GM12878 (cell line): ENCODE measurements around the gene ICAM2.

Source experiments
- CTCF ChIP-seq, 3 experiments: IDR thresholded peaks in 2 of 3; conservative IDR thresholded peaks in 1 of 3; 2 replicates each; pipeline ENCODE4 v1.5.1; 2011; ENCODE audit warnings: low read depth in 3 of 3, low read length in 3 of 3, mild to moderate bottlenecking in 3 of 3, control low read depth in 2 of 3, moderate library complexity in 2 of 3, inconsistent platforms in 1 of 3, mixed read lengths in 1 of 3; ENCODE audit not compliant: control insufficient read depth in 2 of 3, insufficient read depth in 1 of 3; ENCODE audit errors: extremely low read depth in 1 of 3
- EZH2 ChIP-seq: IDR thresholded peaks from 2 replicates; pipeline ENCODE4 v1.6.1; 2012; ENCODE audit warnings: low read depth, mild to moderate bottlenecking, control low read depth, inconsistent platforms, low read length, borderline replicate concordance; ENCODE audit not compliant: control insufficient read depth
- HSF1 ChIP-seq: fragments of 150-350 bp; IDR thresholded peaks from 2 replicates; pipeline ENCODE4 v1.6.1; 2014; ENCODE audit warnings: mild to moderate bottlenecking, low read depth, low read length
- MYC ChIP-seq: IDR thresholded peaks from 2 replicates; pipeline ENCODE4 v1.6.1; 2011; ENCODE audit warnings: mild to moderate bottlenecking, low read length, moderate library complexity, inconsistent platforms; ENCODE audit not compliant: insufficient read depth, insufficient replicate concordance, insufficient read length, severe bottlenecking
- NFYB ChIP-seq: IDR thresholded peaks from 2 replicates; pipeline ENCODE4 v1.6.1; 2011; ENCODE audit warnings: low read depth, mild to moderate bottlenecking, low read length, improper control_type of control experiment, moderate library complexity; ENCODE audit not compliant: insufficient read depth
- NRF1 ChIP-seq: conservative IDR thresholded peaks from 2 replicates; pipeline ENCODE4 v1.6.1; 2011; ENCODE audit warnings: mild to moderate bottlenecking, low read depth, low read length, improper control_type of control experiment
- RAD21 ChIP-seq: IDR thresholded peaks from 2 replicates; pipeline ENCODE4 v1.6.1; 2011; ENCODE audit warnings: mild to moderate bottlenecking, low read depth, low read length, moderate library complexity; ENCODE audit not compliant: insufficient read depth
- TF ChIP-seq, protein P1 (sequence below): IDR thresholded peaks from 2 replicates; pipeline ENCODE4 v1.6.1; 2011; ENCODE audit warnings: low read depth, mild to moderate bottlenecking, low read length, moderate library complexity, borderline replicate concordance; ENCODE audit errors: extremely low read depth

- TF ChIP-seq NFYB = no peak
- TF ChIP-seq, protein P1, sequence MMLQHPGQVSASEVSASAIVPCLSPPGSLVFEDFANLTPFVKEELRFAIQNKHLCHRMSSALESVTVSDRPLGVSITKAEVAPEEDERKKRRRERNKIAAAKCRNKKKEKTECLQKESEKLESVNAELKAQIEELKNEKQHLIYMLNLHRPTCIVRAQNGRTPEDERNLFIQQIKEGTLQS = no peak
- TF ChIP-seq MYC = no peak
- no peak for TF ChIP-seq EZH2
- TF ChIP-seq CTCF (IDR thresholded peaks at IDR 0.05 in 2 of 3, conservative IDR thresholded peaks at IDR 0.05 in 1 of 3; ENCODE audit: control insufficient read depth in 2 of 3, extremely low read depth in 1 of 3, insufficient read depth in 1 of 3, low read depth in 3 of 3, low read length in 3 of 3) = no peak
- no peak for TF ChIP-seq NRF1
- TF ChIP-seq HSF1 = no peak
- no peak for TF ChIP-seq RAD21
Observed at GRCh38 chr17:63973930-63974593, 46.4 kb downstream of the ICAM2 start.
